ENCODE data around the gene GABBR2. TPM values are rescaled to one million over a fixed set of nuclear protein-coding genes. Genes with fewer than 3 reads are reported as not detected.

Gene GABBR2
- total and polyA plus RNA-seq, 9 of the 15 experiments (the other 6 are each of a cell fraction or from before 2014, with no cell fraction given), result 0.15 to 1.9 (median 0.32) TPM

GRCh38 chr9:98575379-98576346 lies 133.1 kb downstream of the GABBR2 start (continued):
- TF ChIP-seq POLR3G (IDR thresholded peaks at IDR 0.05; ENCODE audit: extremely low read depth, insufficient read length, insufficient replicate concordance) (no peak), RBM34 (IDR thresholded peaks at IDR 0.05; ENCODE audit: borderline replicate concordance, insufficient read depth, low read length) (no peak), ATF2 (CRISPR knock-in tag; IDR thresholded peaks at IDR 0.05) (no peak), JUND (IDR thresholded peaks at IDR 0.05; ENCODE audit: borderline replicate concordance, low read depth, low read length) (peak; percentile 89), JUND (tag; IDR thresholded peaks at IDR 0.05; ENCODE audit: borderline replicate concordance, low read depth, low read length) (peak; percentile 88; the same call in 2 of the 3 replicates), MAFK (IDR thresholded peaks at IDR 0.05; ENCODE audit: low read length) (peak; percentile 94), ZNF639 (CRISPR knock-in tag; conservative IDR thresholded peaks at IDR 0.05 in 1 of 2, IDR thresholded peaks at IDR 0.05 in 1 of 2) (no peak; a peak in 1 of 4 replicates), ZNF165 (CRISPR knock-in tag; IDR thresholded peaks at IDR 0.05; ENCODE audit: borderline replicate concordance) (no peak)
- TF ChIP-seq, protein P1, sequence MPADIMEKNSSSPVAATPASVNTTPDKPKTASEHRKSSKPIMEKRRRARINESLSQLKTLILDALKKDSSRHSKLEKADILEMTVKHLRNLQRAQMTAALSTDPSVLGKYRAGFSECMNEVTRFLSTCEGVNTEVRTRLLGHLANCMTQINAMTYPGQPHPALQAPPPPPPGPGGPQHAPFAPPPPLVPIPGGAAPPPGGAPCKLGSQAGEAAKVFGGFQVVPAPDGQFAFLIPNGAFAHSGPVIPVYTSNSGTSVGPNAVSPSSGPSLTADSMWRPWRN (IDR thresholded peaks at IDR 0.05; ENCODE audit: low read depth), result peak; percentile 79
- TF ChIP-seq, protein P2, sequence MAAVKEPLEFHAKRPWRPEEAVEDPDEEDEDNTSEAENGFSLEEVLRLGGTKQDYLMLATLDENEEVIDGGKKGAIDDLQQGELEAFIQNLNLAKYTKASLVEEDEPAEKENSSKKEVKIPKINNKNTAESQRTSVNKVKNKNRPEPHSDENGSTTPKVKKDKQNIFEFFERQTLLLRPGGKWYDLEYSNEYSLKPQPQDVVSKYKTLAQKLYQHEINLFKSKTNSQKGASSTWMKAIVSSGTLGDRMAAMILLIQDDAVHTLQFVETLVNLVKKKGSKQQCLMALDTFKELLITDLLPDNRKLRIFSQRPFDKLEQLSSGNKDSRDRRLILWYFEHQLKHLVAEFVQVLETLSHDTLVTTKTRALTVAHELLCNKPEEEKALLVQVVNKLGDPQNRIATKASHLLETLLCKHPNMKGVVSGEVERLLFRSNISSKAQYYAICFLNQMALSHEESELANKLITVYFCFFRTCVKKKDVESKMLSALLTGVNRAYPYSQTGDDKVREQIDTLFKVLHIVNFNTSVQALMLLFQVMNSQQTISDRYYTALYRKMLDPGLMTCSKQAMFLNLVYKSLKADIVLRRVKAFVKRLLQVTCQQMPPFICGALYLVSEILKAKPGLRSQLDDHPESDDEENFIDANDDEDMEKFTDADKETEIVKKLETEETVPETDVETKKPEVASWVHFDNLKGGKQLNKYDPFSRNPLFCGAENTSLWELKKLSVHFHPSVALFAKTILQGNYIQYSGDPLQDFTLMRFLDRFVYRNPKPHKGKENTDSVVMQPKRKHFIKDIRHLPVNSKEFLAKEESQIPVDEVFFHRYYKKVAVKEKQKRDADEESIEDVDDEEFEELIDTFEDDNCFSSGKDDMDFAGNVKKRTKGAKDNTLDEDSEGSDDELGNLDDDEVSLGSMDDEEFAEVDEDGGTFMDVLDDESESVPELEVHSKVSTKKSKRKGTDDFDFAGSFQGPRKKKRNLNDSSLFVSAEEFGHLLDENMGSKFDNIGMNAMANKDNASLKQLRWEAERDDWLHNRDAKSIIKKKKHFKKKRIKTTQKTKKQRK (IDR thresholded peaks at IDR 0.05; ENCODE audit: borderline replicate concordance, low read depth, low read length), result no peak
- TF ChIP-seq, protein P3, sequence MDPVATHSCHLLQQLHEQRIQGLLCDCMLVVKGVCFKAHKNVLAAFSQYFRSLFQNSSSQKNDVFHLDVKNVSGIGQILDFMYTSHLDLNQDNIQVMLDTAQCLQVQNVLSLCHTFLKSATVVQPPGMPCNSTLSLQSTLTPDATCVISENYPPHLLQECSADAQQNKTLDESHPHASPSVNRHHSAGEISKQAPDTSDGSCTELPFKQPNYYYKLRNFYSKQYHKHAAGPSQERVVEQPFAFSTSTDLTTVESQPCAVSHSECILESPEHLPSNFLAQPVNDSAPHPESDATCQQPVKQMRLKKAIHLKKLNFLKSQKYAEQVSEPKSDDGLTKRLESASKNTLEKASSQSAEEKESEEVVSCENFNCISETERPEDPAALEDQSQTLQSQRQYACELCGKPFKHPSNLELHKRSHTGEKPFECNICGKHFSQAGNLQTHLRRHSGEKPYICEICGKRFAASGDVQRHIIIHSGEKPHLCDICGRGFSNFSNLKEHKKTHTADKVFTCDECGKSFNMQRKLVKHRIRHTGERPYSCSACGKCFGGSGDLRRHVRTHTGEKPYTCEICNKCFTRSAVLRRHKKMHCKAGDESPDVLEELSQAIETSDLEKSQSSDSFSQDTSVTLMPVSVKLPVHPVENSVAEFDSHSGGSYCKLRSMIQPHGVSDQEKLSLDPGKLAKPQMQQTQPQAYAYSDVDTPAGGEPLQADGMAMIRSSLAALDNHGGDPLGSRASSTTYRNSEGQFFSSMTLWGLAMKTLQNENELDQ (CRISPR knock-in tag; IDR thresholded peaks at IDR 0.05; ENCODE audit: borderline replicate concordance), result no peak

Data from K562 (cell line).